GM18951 (cell line): ENCODE measurements around the gene ZNF792.

Source experiments
- POLR2A ChIP-seq: IDR thresholded peaks from 4 replicates; pipeline ENCODE4 v1.6.1; 2011; ENCODE audit warnings: mild to moderate bottlenecking; ENCODE audit not compliant: insufficient read length, insufficient read depth; ENCODE audit errors: extremely low read depth
- in situ Hi-C: fragments of 300-500 bp; cut with MboI; formaldehyde crosslinking; loops from one replicate; pipeline ENCODE4 v1.12.0; 2022; ENCODE audit warnings: low sequenced_read_pairs, mixed read lengths, inconsistent platforms; ENCODE audit not compliant: unreplicated experiment

ZNF792 gene

GRCh38 chr19:34991542-34992333, 27.7 kb upstream of the ZNF792 start:
- no peak for TF ChIP-seq POLR2A
- in situ Hi-C loops = no loop called here

GRCh38 chr19:34990578-34991192, 26.7 kb upstream of the ZNF792 start:
- TF ChIP-seq POLR2A = no peak
- in situ Hi-C loops = no loop called here

DNA sequence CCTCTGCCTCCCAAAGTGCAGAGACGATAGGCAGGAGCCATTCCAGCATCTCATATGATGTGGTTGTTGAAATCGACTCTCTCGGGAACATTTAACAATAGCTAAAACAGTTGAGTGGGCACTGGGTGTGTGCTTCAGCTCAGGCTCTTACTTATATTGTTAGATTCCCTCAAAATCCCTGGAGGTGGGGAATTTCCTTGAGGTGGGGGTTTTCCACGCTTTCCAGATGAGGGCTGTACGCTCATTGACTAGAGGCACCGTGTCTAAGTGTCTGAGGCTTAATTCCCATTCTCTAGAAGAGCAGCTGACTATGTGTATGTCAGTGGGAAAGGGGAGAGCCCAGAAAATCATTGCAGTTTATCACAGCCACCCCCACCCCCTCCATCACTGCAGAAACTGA, 25.3 kb upstream of the ZNF792 start:
- in situ Hi-C loops = no loop called here
- no peak for TF ChIP-seq POLR2A

DNA sequence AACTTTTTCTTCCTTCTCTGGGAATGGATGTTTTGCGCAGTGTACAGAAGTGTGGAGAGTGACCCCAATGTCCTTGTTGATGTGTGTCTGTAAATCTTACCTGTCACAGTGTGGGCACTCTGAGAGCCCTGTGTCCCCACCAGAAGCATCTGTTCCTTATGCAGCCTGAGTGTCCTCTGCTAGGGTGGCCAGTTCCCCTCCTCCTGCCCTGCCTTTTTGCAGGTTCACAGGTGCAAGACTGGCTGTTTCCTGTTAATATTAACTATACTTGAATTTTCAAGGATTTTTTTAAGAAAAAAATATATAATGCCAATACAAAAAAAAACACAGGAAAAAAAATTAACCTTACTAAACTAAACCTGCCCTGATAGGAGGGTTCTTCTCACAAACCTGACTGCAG, 24.1 kb upstream of the ZNF792 start:
- in situ Hi-C loops = no loop called here
- TF ChIP-seq POLR2A = no peak

DNA sequence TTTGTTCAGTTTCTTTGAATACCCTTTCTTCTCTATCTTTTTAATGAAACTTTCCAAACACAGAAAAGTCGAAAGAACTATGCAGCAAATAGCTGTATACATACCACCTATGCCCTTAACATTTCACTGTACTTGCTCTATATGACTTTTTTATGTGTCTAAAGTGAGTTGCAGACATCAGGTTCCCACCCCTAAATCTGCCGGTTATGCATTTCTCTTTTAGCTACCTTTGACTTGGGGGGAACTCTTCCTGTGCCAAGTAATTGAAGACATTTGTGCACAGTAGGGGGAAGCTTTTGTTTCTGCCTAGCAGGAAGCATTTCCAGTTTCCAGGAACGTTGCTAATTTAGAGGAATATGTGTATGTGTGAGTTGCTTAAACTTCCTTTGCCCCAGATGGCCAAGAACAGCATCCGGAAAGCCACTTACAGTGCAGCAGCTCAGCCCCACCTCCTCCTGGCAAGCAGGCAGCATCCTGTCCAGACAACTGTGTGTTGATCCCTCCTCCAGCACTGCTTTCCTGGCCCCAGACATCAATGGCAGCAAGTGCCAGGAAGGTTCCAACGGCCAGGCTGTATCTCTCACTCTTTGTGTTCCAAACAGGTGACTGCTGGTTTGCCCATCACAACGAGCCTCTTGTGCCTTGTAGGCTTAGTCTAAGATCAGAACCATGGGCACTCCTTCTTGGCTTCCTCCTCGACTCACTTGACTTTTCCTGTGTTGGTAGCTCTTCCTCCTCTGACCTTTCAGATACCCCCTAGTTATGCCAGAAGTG, 21.4 kb upstream of the ZNF792 start:
- no peak for TF ChIP-seq POLR2A
- in situ Hi-C loops = no loop called here

GRCh38 chr19:34984287-34984686, 20.3 kb upstream of the ZNF792 start:
- in situ Hi-C loops = no loop called here
- no peak for TF ChIP-seq POLR2A

GRCh38 chr19:34983786-34984185, 19.8 kb upstream of the ZNF792 start:
- no peak for TF ChIP-seq POLR2A
- in situ Hi-C loops = no loop called here

GRCh38 chr19:34982275-34982674, 18.2 kb upstream of the ZNF792 start:
- TF ChIP-seq POLR2A = no peak
- in situ Hi-C loops = no loop called here

- no peak for TF ChIP-seq POLR2A
- in situ Hi-C loops = no loop called here
These were observed 16.0 kb upstream of the ZNF792 start for GRCh38 chr19:34979819-34980640.

- TF ChIP-seq POLR2A = no peak
- in situ Hi-C loops = no loop called here
These were observed 12.6 kb upstream of the ZNF792 start for GRCh38 chr19:34976611-34977010.

- TF ChIP-seq POLR2A = no peak
- in situ Hi-C loops = no loop called here
These were observed 11.0 kb upstream of the ZNF792 start for GRCh38 chr19:34975056-34975455.

DNA sequence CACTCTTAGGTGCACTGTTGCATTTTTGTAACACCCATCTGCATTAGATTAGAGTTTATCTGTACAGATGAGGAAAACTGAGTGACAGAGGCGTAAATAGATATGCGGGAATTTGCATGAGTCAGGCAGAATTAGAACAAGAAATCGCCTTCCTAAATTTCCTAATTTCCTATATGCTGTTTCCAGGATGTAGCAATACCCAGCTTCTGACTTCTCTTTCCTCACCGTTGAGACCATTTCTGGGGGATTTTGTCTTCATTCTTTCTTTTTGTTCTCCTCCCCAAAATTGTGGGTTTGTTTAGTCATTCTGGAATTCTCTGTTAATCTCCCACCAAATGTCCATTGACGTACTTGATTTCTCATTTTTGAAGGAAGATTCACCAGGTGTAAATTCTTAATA, 10.6 kb upstream of the ZNF792 start:
- in situ Hi-C loops = no loop called here
- TF ChIP-seq POLR2A = no peak
